Iris pigment epithelial cell (primary cell): ENCODE data around the gene ZSWIM5.
A peak's percentile ranks its signal among the peaks of the same experiment; 100 is the strongest.
"Not testable (repeated sequence)": the region's sequence is repeated elsewhere in the genome, so short reads cannot be mapped to it uniquely, and the experiment has no call there.

Experiments used
- DNase-seq: peaks from one replicate; pipeline ENCODE4 v3.0.0-alpha.2; 2011; ENCODE audit warnings: low read depth

ZSWIM5 gene

DNA sequence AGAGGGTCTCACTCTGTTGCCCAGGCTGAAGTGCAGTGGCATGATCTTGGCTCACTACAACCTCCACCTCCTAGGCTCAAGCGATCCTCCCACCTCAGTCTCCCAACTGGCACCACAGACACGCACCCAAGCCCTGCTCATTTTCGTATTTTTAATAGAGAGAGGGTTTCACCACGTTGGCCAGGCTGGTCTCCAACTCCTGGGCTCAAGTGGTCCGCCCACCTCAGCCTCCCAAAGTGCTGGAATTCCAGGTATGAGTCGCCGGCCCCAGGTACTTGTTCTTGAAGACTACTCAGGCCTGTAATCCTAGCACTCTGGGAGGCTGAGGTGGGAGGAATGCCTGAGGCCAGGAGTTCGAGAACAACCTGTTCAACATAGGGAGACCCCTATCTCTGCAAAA is 204.8 kb downstream of the ZSWIM5 start:
- DNase-seq = not testable (repeated sequence)

DNA sequence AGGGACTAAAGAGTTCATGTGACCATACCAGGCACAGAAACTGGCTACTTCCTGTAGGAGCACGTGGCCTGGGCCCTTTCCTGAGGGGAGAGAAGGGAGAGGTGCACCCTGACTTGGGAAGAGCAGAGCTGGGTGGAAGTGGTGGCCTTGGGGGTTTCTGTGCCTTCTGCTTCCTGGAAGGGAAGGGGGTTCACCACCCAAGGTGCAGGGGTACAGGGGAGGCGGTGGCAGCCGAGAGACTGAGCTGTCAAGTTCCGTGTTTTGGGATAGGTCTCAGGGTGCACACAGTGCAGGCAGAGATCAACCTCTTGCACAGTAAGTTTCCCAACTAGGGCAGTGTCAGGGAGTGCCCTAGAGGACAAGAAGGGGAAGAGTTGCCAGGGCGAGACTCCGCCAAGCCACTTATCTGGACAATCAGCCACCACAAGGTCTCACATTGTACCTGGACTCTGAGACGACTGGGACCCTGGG is 205.4 kb downstream of the ZSWIM5 start:
- no peak for DNase-seq

DNA sequence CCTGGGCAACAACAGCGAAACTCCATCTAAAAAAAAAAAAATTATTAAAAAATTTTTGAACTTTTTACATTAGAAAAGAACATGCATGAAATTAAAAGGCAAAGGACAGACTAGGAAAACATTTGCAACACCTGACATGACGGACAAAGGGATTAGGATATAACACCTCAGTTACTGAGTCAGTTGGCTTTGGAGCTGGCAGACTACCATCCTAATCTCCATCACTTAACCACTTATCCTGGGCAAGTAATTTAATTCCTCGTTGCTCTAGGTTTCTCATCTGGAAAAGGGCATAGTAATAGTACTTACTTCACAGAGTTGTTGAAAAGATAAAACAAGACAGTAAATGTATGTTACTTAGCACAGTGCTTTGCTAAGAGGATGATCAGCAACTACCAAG is 207.2 kb downstream of the ZSWIM5 start:
- DNase-seq = no peak

DNA sequence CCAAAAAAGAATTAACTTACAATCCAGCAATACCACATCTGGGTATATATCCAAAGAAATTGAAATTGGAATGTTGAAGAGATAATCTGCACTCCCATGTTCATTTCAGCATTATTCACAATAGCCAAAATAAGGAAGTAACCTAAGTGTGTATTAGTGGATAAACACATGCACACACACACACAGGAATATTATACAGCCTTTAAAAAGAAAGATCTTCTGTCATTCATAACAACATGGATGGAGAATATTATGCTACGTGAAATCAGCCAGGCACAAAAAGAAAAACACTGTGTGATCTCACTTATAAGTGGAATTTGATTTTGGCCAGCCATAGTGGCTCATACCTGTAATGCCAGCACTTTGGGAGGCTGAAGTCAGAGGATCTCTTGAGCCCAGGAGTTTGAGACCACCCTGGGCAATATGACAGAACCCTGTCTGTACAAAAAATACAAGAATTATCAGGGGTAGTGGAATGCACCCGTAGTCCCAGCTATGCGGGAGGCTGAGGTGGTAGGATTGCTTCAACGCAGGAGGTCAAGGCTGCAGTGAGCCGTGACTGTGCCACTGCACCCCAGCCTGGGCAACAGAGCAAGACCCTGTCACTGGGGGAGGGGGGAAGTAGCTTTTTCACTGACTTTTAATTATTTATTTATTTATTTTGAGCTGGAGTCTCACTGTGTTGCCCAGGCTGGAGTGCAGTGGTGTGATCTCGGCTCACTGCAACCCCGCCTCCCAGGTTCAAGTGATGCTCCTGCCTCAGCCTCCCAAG is 210.8 kb downstream of the ZSWIM5 start:
- DNase-seq = no peak

DNA sequence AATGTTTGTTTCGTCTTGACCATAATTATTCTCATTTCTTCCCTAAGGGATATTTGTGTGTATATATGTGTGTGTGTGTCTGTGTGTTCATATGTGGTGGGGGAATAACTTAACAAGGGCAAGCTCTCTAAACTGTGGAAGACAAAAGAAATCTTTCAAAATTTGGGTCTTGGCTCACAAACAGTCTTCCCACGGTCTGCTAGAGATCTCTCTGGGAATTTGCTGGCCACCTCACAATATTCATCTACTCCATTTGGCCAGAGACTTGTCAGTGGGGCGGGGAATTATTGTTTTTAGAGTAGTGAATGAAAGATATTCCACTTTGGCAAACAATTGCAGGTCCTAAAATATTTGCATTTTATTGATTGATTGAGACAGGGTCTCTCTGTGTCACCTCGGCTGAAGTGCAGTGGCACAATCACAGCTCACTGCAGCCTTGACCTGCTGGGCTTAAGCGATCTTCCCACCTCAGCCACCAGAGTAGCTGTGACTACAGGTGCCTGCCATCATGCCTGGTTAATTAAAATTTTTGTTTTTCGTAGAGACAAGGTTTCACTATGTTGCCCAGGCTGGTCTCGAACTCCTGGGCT is 212.0 kb downstream of the ZSWIM5 start:
- no peak for DNase-seq

DNA sequence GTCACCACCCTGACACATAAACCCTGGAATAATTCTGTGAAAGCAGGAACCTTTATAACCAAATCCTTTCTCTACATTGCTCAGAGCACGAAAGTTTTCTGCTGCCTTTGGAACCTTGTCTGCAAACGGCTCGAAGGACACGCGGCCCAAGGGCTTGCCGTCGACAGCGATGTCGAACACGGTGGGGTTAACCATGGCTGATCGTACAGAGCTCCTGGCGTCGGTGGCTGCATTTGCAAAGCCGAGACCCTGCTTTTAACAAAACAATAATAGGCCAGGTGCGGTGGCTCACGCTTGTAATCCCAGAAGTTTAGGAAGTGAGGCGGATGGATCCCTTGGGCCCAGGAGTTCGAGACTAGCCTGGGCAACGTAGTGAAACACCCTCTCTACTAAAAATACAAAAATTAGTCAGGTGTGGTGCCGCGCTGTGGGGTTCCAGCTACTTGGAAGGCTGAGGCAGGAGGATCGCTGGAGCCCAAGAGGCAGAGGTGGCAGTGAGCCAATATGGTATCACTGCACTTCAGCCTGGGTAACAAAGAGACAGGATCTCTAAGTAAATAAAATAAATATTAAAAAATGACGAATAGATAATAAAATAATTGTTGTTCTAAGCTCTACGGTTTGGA is 217.8 kb downstream of the ZSWIM5 start:
- DNase-seq = no peak

DNA sequence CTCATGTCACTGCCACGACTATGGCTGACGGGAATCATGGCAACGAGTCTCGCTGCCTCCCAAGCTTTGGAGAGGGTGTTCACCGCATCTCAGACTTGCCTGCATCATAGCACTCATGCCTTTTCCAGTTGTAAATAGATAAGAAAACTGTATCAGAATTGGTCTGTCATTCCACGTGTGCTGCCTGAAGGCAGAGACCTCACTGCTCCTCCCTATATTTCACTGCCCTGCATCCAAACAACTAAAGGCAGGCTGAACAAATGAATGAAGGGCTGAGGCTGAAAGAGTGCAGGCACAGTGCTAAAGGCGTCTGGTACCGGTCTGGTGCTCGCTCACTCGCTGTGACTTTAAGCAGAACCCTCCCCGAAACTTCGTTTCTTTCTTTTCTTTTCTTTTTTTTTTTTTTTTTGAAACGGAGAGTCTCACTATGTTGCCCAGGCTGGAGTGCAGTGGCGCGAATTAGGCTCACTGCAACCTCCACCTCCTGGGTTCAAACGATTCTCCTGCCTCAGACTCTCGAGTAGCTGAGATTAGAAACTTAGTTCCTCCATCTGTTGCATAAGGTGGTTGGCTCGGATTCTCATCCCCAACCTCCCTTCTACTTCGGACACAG is 220.6 kb downstream of the ZSWIM5 start:
- peak; percentile 16 for DNase-seq

DNA sequence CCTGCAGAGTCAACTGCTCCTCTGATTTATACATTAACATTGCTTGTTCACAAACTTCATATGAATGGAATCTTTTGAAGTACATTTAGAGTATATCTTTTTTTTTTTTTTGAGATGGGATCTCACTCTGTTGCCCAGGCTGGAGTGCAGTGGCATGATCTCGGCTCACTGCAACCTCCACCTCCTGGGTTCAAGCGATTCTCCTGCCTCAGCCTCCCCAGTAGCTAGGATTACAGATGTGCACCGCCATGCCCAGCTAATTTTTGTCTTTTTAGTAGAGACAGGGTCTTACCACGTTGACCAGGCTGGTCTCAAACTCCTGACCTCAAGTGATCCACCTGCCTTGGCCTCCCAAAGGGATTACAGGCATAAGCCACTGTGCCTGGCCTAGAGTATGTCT is 229.0 kb downstream of the ZSWIM5 start:
- DNase-seq = not testable (repeated sequence)

DNA sequence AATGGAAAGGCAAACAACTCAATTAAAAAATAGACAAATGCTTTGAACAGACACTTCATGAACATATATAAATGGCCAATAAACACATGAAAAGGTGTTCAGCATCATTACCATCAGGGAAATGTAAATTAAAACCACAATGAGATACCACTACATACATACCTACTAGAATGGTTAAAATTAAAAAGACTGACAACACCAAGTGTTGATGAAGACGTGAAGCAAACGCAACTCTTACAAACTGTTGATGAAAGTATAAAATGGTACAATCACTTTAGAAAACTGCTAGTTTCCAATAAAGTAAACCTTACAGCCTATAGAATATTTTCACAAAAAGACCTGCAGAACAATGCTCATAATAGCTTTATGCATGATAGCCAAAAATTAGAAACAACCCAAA is 230.2 kb downstream of the ZSWIM5 start:
- DNase-seq = no peak

DNA sequence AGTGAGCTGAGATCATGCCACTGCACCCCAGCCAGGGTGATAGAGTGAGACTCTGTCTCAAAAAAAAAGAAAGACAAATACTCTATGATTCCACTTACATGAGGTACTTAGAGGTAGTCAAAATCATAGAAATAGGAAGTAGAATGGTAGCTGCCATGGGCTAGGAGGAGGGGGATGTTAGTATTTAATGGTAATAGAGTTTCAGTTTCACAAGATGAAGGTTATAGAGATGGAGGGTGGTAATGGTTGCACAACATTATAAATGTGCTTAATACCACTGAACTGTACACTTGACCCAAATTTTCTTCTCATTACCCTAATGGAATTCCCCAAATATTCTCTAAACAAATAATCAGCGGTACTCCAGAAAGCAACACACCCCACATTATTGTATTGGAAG is 232.8 kb downstream of the ZSWIM5 start:
- peak; percentile 12 for DNase-seq

DNA sequence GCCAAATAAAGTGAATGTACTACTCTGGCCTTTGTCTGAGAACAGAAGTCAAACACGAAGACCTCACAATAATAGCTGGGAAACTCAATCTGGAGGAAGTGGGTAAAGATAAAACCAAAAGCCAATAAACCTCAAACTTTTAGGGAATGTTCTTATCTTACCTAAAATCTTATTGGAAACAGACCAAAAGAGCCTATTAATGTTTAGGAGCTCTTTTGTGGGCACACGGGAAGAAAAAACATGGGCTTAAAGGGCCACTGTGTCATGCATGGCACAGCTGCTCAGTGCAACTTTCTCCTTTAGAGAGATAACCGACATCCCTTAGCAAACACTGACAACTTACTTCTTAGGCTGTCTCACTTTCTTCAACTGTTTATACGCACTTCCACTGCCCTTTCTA is 236.1 kb downstream of the ZSWIM5 start:
- peak; percentile 61 for DNase-seq
